Tibial nerve (tissue), 4 donors: ENCODE measurements around the gene SPTBN5. TPM values are rescaled to one million over a fixed set of nuclear protein-coding genes. Genes with fewer than 3 reads are reported as not detected.

Source experiments
- DNase-seq, 2 donors: peaks; one replicate each; pipeline ENCODE4 v3.0.0-alpha.2; 2019; ENCODE audit warnings: low spot score in 2 of 2
- H3K27ac ChIP-seq, 4 donors: fragments of 200-600 bp; sonication (generic) in 3 of 4; one replicate each; pipeline ENCODE4 v1.5.1; 2017 to 2019; ENCODE audit warnings: mild to moderate bottlenecking in 1 of 4
- H3K27me3 ChIP-seq, 2 donors: fragments of 200-600 bp; sonication (generic) in 1 of 2; one replicate each; pipeline versions ENCODE4 v1.5.1 to v1.6.0; 2017 to 2019
- H3K36me3 ChIP-seq, 3 donors: fragments of 200-600 bp; sonication (generic); one replicate each; pipeline ENCODE4 v1.5.1; 2018 to 2019
- H3K4me1 ChIP-seq, 4 donors: fragments of 200-600 bp; sonication (generic) in 3 of 4; one replicate each; pipeline ENCODE4 v1.5.1; 2017 to 2019
- H3K4me3 ChIP-seq, 4 donors: fragments of 200-600 bp; sonication (generic) in 3 of 4; one replicate each; pipeline ENCODE4 v1.5.1; 2017 to 2019; ENCODE audit warnings: mild to moderate bottlenecking in 1 of 4, moderate library complexity in 1 of 4
- H3K9me3 ChIP-seq, 4 donors: fragments of 200-600 bp; sonication (generic) in 3 of 4; one replicate each; pipeline ENCODE4 v1.5.1; 2017 to 2019
- CTCF ChIP-seq, 5 experiments: fragments of 200-600 bp in 3 of 5; fragments of 450-650 bp in 2 of 5; sonication (generic) in 3 of 5; IDR thresholded peaks; one replicate each; pipeline ENCODE4 v1.5.1; 2016 to 2019; ENCODE audit warnings: antibody characterized with exemption in 5 of 5, mild to moderate bottlenecking in 3 of 5, moderate library complexity in 2 of 5
- EP300 ChIP-seq, 2 donors: sonication (generic); formaldehyde crosslinking; IDR thresholded peaks; one replicate each; pipeline ENCODE4 v1.6.1; 2017; ENCODE audit warnings: antibody characterized with exemption in 2 of 2, mild to moderate bottlenecking in 1 of 2
- POLR2A ChIP-seq, 2 donors: fragments of 450-650 bp; IDR thresholded peaks; one replicate each; pipeline ENCODE4 v1.6.1; 2017; ENCODE audit warnings: antibody characterized with exemption in 2 of 2, mild to moderate bottlenecking in 2 of 2, moderate library complexity in 2 of 2
- whole genome bisulfite sequencing, 2 donors: methylation state at CpG; one replicate each; pipeline ENCODE4 v1.1.5; 2018; 5-methylcytosine and 5-hydroxymethylcytosine counted together
- total RNA-seq, 4 donors: library from RNA; depleted of rRNA; stranded (reverse); fragments of >200 nt; gene quantifications; one replicate each; pipeline ENCODE4 v1.1.0, GENCODE V29; 2016

The SPTBN5 gene
- total RNA-seq, 4 donors from 2014 or later: 16.5 to 34.5 (median 19.9) TPM

- TF ChIP-seq CTCF (IDR thresholded peaks at IDR 0.05): no peak
- TF ChIP-seq POLR2A (IDR thresholded peaks at IDR 0.05): no peak
- no peak for TF ChIP-seq EP300 (IDR thresholded peaks at IDR 0.05)
- WGBS, 2 donors: 91 to 93% methylated on average over 8 to 10 of the region's 10 CpGs
- Histone ChIP-seq H3K4me1 (peaks cover 0 to 4% (median 2%) of the 10 kb centered on the region in 4 donors), H3K27me3 (peaks cover 0 to 5% of the 10 kb centered on the region in 2 donors), H3K36me3 (peaks cover 0 to 9% (median 0%) of the 10 kb centered on the region in 3 donors), H3K27ac (no peak overlapping the region), H3K9me3 (no peaks in the 10 kb centered on the region), H3K4me3 (no peak overlapping the region)
- DNase-seq: no peak
Measured at GRCh38 chr15:41887161-41887560, 6.7 kb downstream of the SPTBN5 start.

GRCh38 chr15:41886741-41887140 lies 7.1 kb downstream of the SPTBN5 start:
- no peak for DNase-seq
- peaks cover 0 to 7% of the 10 kb centered on the region in 2 donors for H3K27me3 ChIP-seq
- whole genome bisulfite sequencing, 2 donors: 89 to 91% methylated on average over 7 of the region's 7 CpGs
- H3K36me3 ChIP-seq: peaks cover 0 to 9% (median 0%) of the 10 kb centered on the region in 3 donors
- H3K4me1 ChIP-seq: peaks cover 0 to 8% (median 4%) of the 10 kb centered on the region in 4 donors
- TF ChIP-seq EP300 (IDR thresholded peaks at IDR 0.05): no peak
- TF ChIP-seq CTCF (IDR thresholded peaks at IDR 0.05): no peak
- no peak for TF ChIP-seq POLR2A (IDR thresholded peaks at IDR 0.05)
- no peak overlapping the region for H3K4me3 ChIP-seq
- H3K27ac ChIP-seq: no peak overlapping the region
- H3K9me3 ChIP-seq: no peaks in the 10 kb centered on the region

- Histone ChIP-seq H3K4me3 (no peak overlapping the region), H3K27ac (no peak overlapping the region), H3K9me3 (no peaks in the 10 kb centered on the region), H3K36me3 (peaks cover 0 to 9% (median 0%) of the 10 kb centered on the region in 3 donors), H3K27me3 (peaks cover 0 to 15% of the 10 kb centered on the region in 2 donors), H3K4me1 (peaks cover 0 to 14% (median 6%) of the 10 kb centered on the region in 4 donors)
- 93 to 100% methylated on average over 2 to 8 of the region's 14 CpGs for WGBS, 2 donors
- DNase-seq: no peak
- TF ChIP-seq EP300 (IDR thresholded peaks at IDR 0.05) (no peak), POLR2A (IDR thresholded peaks at IDR 0.05) (no peak), CTCF (IDR thresholded peaks at IDR 0.05) (no peak)
Measured at GRCh38 chr15:41885841-41886240, 8.0 kb downstream of the SPTBN5 start.

GRCh38 chr15:41885321-41885720 lies 8.5 kb downstream of the SPTBN5 start:
- Histone ChIP-seq H3K9me3 (no peaks in the 10 kb centered on the region), H3K27ac (no peak overlapping the region), H3K36me3 (peaks cover 0 to 9% (median 0%) of the 10 kb centered on the region in 3 donors), H3K4me3 (no peak overlapping the region), H3K4me1 (peaks cover 0 to 14% (median 6%) of the 10 kb centered on the region in 4 donors), H3K27me3 (peaks cover 0 to 20% of the 10 kb centered on the region in 2 donors)
- DNase-seq: no peak
- TF ChIP-seq EP300 (IDR thresholded peaks at IDR 0.05) (no peak), CTCF (IDR thresholded peaks at IDR 0.05) (no peak)

GRCh38 chr15:41884458-41884857 lies 9.4 kb downstream of the SPTBN5 start:
- Histone ChIP-seq H3K4me1 (peaks cover 0 to 14% (median 6%) of the 10 kb centered on the region in 4 donors), H3K27ac (no peak overlapping the region), H3K36me3 (peaks cover 0 to 9% (median 0%) of the 10 kb centered on the region in 3 donors), H3K27me3 (peaks cover 0 to 28% of the 10 kb centered on the region in 2 donors), H3K4me3 (no peak overlapping the region), H3K9me3 (no peaks in the 10 kb centered on the region)
- WGBS, 2 donors: 86 to 90% methylated on average over 7 of the region's 7 CpGs
- no peak for DNase-seq
- TF ChIP-seq POLR2A (IDR thresholded peaks at IDR 0.05): no peak
- no peak for TF ChIP-seq EP300 (IDR thresholded peaks at IDR 0.05)
- no peak for TF ChIP-seq CTCF (IDR thresholded peaks at IDR 0.05)
